Endothelial cell of umbilical vein (primary cell): Measurements from ENCODE around the gene RAB3C.

Source experiments
- EZH2 ChIP-seq: IDR thresholded peaks from 2 replicates; pipeline ENCODE4 v1.6.1; 2012; ENCODE audit warnings: borderline replicate concordance, low read depth, mild to moderate bottlenecking, moderate library complexity, low read length, inconsistent platforms; ENCODE audit not compliant: severe bottlenecking
- GATA2 ChIP-seq: IDR thresholded peaks from 2 replicates; pipeline ENCODE4 v1.7.0; 2011; ENCODE audit warnings: low read depth, mild to moderate bottlenecking, moderate library complexity, mixed read lengths, low read length; ENCODE audit not compliant: insufficient read length, insufficient read depth
- POLR2A ChIP-seq: IDR thresholded peaks from 2 replicates; pipeline ENCODE4 v1.6.1; 2012; ENCODE audit warnings: low read depth, mild to moderate bottlenecking, control low read depth, low read length
- TF ChIP-seq, protein P1 (sequence below), 2 donors: IDR thresholded peaks; 1 replicate in 1 of 2; 2 replicates in 1 of 2; pipeline ENCODE4 v1.5.1; 2011; ENCODE audit warnings: low read length in 2 of 2, mild to moderate bottlenecking in 2 of 2, moderate library complexity in 2 of 2, control low read depth in 1 of 2, inconsistent platforms in 1 of 2, low read depth in 1 of 2; ENCODE audit not compliant: insufficient read depth in 1 of 2; ENCODE audit errors: extremely low read depth in 1 of 2

DNA sequence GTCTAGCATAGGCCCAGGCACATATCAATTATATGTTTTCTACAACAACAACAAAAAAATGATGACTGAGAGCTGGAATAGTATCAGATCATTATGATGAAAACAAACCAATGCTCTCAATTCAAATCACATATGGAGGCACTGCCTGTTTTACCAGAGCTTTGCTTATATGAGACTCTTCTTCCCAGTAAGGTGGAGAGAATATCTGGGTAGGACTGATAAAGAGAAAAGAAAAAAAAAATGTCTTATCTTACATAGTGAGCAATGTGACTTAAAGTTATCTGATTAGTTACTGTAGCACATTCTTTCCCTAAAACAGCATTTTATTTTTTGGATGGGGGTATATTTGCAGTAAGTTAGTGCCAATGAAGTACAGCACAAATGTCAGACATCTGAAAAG is 154.8 kb downstream of the RAB3C start:
- TF ChIP-seq POLR2A (no peak), GATA2 (no peak), EZH2 (no peak)
- TF ChIP-seq, protein P1, sequence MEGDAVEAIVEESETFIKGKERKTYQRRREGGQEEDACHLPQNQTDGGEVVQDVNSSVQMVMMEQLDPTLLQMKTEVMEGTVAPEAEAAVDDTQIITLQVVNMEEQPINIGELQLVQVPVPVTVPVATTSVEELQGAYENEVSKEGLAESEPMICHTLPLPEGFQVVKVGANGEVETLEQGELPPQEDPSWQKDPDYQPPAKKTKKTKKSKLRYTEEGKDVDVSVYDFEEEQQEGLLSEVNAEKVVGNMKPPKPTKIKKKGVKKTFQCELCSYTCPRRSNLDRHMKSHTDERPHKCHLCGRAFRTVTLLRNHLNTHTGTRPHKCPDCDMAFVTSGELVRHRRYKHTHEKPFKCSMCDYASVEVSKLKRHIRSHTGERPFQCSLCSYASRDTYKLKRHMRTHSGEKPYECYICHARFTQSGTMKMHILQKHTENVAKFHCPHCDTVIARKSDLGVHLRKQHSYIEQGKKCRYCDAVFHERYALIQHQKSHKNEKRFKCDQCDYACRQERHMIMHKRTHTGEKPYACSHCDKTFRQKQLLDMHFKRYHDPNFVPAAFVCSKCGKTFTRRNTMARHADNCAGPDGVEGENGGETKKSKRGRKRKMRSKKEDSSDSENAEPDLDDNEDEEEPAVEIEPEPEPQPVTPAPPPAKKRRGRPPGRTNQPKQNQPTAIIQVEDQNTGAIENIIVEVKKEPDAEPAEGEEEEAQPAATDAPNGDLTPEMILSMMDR (IDR thresholded peaks at IDR 0.05; ENCODE audit: extremely low read depth in 1 of 2, insufficient read depth in 1 of 2, low read depth in 1 of 2, low read length in 2 of 2): no peak
